NCI-H2227 treated with DMSO at 0.1 percent for 48 hours (cell line): ENCODE measurements around the gene CCDC149.

Experiments used
- DNase-seq: peaks from one replicate; lab custom pipeline; 2025; lab: John Stamatoyannopoulos, UW

CCDC149 gene

DNA sequence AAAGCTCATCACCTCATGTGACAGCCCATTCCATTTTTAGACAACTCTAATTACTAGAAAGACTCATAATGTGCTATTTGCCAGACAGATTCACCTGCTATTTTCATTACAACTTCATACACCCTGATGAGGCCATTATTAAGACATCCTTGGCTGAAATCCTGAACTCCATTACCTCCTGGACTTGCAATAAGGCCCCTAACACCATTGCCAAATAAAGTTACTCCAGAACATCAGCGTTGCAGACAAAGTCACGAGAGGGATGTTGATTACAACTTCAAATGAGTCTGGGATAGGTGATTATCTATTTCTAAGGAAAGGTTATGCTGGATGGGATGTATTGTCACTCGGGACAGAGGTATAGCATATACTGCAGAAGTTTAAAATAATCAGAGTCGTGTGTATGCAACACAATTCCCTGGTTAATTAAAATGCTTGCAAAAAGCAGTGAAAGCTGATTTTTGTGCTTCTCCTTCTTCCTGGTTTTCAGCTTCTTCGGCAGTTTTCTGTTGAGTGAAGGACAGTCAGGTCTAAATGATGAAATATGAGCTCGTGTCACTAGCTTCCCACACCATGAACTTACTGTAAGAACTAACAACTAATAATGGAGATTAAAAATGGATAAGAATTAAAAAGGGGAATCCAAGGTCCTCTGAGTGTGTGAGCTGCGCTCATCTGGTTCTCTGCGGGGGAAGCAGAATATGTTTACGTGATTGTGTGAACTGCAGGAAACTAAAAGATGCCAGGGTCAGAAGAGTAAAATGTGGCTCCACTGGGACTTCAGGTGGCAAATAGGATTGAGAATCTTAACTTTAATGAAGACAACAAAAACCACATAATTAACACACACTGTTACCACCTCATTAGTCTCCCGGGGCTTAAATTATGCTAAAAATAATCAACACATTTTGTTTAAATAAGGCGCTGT is 135.0 kb downstream of the CCDC149 start:
- DNase-seq: no peak

DNA sequence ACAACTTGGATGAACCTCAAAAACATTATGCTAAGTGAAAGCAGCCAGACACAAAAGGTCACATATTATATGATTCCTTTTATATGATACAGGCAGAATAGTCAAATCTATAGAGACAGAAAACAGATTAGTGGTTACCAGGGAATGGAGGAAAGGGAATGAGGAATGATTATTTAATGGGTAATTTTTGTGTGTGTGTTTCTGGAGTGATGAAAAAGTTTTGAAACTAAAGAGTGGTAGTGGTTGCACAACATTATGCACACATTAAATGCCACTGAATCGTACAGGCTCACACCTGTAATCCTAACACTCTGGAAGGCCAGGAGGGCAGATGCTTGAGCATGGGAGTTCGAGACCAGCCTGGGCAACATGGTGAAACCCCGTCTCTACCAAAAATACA is 137.1 kb downstream of the CCDC149 start:
- no peak for DNase-seq

- no peak for DNase-seq
These were observed 137.7 kb downstream of the CCDC149 start for GRCh38 chr4:24775032-24775605.

DNA sequence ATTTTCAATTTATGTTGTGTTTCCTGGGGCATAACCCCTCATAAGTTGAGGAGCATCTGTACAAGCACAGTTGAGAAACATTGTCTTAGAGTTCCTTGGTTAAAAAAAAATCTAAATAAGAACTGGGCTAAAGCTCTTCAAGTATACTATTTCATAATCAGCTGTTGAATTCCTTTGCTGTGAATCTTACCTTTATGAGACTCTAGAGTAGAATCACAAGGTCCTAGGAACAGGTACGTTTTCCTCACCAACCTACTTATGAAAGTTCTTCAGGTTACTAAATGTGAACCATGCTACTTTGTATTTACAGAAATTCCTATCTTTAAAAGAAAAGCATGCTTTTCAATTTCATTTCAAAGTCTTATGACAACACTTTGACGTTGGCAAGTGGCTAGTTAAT is 138.4 kb downstream of the CCDC149 start:
- no peak for DNase-seq

- no peak for DNase-seq
These were observed 139.9 kb downstream of the CCDC149 start for GRCh38 chr4:24772952-24773351.

GRCh38 chr4:24772061-24772705 is 140.7 kb downstream of the CCDC149 start:
- DNase-seq: no peak

DNA sequence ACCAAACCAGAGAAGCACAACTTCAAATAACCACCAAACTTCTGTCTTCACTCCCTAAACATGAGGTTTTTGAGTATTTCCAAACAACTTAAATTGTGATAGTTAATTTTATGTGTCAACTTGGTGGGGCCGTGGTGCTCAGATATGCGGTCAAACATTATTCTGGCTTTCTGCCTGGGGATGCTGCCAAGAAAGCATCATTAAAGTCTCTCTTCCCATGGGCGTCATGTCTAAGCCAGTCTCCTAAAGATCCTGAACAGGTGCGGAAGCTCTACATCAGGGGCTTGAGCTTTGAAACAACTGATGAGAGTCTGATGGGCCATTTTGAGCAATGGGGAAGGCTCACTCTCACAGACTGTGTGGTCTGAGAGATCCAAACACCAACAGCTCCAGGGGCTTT is 141.6 kb downstream of the CCDC149 start:
- no peak for DNase-seq

DNA sequence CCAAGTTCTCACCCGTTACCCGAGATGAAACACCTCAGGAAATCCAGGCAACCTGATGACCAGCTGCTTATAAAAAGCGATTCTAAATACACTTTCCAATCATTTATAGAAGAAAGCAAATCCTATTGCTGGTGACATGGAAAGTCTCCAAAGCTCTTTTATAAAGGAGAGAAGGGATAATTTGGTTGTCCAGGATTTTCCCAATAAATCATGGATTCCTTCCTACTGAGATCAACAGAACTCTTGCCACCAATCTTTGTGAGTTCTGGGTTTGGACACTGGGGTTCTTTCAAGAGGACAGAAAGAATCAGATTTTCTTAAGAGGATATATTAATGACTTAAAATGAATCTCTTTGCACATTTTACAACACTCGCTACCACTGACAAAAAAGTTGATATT is 142.2 kb downstream of the CCDC149 start:
- DNase-seq: no peak

DNA sequence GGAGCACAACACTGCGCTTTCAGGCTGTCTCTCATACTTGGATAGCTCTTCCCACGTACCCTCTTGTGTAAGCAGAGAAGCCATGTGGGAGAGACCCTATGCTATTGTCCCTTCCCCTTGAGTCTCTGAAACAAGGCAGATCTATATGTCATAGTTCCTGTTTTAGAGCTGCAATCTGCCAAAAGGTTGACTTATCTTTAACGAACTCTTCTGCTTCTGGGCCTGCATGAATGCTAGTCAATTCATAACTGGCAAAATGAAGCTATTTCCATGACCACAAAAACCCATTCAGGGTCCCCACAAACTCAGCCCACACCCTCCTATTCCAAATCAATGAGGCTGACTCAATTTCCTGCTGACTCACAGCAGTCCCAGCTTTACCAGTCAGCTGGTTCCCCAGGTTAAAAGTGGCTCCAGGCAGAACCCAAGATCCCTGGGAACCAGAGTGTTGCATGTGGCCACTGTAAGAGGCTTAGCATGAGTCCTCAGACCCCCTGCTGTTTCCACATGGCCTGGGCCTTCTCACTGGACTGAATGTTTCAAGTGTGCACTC is 142.7 kb downstream of the CCDC149 start:
- DNase-seq: no peak

- no peak for DNase-seq
These were observed 143.3 kb downstream of the CCDC149 start for GRCh38 chr4:24769571-24769970.

DNA sequence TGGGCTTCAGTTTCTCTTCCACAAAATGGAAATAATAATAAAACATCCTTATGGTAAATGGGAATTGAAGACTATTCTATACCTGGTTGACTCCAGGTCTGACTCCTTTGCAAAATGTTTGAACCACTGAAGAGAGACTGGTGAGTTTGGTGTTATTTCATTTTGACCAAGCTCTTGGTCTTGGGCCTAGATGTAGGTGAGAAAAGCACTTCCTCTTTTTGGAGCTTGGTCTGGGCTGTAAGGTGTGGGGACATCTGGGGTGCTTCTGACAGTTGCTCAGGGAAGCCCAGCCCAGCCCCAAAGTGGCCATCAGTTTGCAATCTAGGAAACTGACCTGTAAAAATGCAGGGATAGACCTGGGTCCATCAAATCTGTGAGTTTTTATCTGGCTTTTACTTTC is 144.2 kb downstream of the CCDC149 start:
- no peak for DNase-seq

GRCh38 chr4:24768006-24768405 is 144.8 kb downstream of the CCDC149 start:
- no peak for DNase-seq

GRCh38 chr4:24765376-24765988 is 147.4 kb downstream of the CCDC149 start:
- no peak for DNase-seq

DNA sequence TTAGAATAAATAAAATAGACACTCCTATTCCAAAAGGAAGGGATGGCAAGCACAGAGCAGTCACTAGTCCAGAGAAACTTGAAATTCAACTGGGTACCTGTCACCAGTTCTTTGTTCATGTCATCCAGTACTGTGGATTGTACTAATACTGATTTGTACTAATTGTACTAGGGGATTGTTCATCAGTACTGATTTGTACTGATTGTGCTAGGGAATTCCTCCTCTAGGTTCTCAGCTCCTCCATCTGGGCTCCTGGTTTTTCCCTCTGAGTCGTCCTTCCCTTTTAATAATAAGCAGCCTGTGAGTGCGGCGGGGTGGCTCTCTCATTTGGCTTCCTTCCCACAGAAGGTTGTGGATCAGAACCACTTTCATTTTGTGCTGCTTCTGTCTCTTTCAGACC is 148.5 kb downstream of the CCDC149 start:
- no peak for DNase-seq

DNA sequence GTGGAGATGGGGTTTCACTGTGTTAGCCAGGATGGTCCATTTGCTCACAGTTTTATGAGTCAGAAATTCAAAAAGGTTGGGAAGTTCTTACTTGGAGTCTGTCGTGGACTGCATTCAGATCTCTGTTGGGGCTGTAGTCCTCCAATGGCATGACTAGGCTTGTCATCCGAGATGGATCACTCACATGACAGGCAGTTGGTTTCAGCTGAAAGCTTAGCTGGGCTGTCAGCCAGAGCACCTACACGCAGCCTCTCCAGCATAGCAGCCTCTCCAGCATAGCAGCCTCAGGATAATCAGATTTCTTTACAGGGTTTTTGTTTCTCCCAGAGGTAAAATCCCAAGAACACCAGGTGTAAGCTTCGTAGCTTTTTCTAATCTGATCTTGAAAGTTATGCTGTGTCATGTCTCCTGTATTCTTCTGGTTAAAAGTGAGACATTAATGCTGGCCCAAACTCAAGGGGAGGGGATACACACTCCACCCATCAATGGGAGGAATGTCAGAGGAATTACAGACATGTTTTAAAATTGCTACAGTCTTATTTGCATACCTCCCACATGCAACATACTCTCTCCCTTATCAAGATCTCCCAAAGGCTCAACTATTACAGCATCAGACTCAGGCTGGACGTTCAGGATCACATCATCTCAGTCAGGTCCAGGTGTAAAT is 149.1 kb downstream of the CCDC149 start:
- no peak for DNase-seq
